HG03378 (cell line): ENCODE data around the gene MRC2.

Experiments used
- ATAC-seq: cut with Tn5 transposase; IDR thresholded peaks from one replicate; pipeline ENCODE4 v1.9.1; 2021; ENCODE audit warnings: mild to moderate bottlenecking, moderate library complexity; ENCODE audit not compliant: unreplicated experiment

The MRC2 gene

DNA sequence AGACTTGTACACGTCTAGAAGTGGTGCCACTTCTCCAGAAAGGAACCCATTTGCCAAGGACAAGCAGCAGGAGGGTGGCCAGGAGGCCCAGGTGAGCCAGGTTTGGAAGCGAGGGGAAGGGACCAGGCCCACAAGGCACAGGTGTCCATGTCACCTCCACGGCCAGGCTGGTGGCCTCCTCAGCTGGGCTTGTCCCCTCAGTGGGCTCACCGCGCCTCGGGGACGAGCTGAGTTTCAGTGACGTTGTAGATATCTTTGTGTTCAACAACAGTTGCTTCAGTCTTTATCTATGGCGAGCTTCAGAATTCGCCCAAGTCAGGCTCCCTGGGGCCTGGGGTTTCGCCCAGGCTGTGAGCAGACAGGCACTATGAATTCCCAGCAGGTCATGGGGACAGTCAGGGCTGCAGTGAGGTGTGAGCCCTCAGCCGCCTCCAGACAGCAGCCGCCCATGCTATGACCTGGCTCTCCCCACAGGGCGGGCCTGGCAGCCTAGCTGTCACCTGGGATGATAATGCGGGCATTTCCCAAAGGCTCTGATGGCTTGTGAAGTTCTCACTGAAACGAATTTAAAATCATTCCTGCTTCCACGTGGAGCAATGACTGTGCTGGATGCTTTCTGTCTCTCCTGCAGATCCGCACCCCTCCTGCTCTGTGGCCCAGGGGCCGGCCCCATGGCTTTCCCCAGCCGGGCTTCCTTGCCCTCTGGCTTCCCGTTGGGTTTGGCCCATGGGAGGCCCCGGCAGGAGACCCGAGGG, 89.5 kb downstream of the MRC2 start:
- no peak for ATAC-seq

DNA sequence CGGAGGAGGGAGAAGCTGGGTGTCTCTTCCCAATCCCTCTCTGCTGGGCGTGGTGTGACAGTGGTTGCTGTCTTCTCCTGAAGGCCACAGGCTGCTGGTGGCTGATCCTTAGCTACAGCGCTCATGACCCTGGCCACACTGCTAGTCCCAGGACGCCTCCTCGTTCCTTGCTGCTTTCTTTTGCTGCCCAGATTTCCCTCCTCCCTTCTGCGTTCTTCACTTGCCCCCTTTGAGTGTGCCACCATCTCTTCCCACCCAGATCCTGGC, 90.1 kb downstream of the MRC2 start:
- ATAC-seq: no peak

DNA sequence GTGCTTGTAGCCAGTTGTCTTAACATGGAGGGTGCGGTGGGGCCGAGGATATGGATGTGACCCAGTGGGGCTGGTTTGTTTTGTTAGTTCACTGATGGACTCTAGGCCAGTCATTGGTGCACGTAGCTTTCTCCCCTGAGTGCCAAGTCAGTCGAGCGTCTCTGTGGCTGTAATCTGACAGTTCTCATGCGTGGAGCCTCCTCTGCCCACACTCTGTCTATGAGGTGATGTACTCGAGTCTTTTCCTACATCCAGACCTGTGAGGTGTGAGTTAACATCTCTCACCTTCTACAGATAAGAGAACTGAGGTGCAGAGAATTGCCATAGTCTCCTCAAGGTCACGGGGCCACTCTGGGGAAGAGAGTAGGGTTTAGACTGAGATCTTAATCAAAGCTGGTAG, 90.4 kb downstream of the MRC2 start:
- no peak for ATAC-seq

DNA sequence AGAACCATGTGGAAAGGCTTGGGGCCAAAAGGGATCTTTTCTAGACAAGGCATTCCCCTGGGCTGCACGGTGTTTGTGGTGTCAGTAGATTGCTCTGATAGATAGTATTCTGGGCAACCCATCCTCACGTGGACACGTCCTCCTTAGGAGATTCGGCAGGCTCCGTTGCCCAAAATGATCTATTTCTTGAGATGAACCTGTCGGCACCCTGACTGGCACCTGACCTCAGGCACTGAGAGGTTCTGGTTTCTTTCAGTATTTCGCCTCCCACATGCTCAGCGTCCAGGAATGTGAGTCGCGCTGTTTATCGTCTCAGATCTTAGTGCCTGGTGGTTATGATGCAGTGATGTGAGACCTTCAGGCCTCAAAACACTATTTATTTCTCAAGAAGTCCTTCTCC, 91.0 kb downstream of the MRC2 start:
- no peak for ATAC-seq

DNA sequence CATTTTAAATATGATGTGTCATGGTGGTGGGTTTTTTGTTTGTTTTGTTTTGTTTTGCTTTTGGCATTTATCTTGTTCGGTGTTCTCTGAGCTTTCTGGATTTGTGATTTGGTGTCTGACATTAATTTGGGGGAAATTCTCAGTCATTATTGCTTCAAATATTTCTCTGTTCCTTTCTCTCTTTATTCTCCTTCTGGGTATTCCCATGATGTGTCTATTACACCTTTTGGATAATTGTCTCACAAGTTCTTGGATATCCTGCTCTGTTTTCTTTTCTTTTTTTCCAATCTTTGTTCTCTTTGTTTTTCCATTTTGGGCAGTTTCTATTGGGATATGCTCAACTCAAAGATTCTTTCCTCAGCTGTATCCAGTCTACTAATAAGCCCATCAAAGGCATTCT, 92.1 kb downstream of the MRC2 start:
- no peak for ATAC-seq

DNA sequence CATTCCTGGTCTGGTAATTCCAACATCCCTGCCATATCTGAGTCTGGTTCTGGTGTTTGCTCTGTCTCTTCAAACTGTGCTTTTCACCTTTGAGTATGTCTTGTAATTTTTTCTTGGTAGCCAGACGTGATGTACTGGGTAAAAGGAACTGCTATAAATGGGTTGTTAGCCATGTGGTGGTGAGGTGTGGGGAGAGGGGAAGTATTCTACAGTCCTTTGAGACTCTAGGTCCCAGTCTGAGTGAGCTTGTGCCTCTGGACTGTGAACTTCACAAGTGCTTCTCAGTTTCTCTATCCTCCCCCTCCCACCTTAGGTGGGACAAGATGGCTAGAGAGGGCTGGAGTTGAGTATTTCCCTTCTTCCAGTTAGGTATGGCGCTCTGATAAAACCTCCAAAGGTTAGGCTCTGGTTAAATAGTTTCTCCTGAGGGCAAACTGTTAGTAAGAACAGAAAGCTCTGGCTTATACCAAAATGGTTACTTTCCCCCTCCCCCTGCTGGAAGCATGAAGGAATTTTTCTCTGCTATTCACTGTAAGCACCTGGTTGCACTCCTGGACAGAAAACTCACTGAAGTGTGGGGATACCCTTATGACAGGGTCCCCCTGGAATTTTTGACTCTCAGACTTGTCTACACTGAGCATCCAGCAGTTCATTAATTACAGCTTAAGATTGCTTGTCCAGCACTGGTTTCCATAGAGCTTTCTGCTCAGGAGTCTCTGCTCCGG, 92.8 kb downstream of the MRC2 start:
- ATAC-seq: peak; percentile 32

DNA sequence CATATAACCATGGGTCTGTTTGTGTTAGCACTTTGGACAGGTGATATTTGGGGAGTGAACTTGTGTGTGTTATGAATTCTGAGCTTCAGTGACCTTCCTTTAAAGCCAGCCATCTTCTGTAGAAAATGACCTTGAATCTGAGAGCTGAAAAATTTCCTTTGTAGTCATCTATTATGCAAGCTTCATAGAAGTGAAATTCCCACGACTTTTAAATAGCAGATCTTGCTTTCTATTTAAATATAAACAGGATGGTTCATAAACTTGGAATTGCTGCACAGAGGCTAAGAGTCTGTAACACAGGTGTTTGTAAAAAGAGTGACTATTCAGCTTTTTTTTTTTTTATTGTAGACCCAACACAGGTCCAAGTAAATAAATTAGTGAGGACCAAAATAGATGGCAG, 95.2 kb downstream of the MRC2 start:
- ATAC-seq: no peak

DNA sequence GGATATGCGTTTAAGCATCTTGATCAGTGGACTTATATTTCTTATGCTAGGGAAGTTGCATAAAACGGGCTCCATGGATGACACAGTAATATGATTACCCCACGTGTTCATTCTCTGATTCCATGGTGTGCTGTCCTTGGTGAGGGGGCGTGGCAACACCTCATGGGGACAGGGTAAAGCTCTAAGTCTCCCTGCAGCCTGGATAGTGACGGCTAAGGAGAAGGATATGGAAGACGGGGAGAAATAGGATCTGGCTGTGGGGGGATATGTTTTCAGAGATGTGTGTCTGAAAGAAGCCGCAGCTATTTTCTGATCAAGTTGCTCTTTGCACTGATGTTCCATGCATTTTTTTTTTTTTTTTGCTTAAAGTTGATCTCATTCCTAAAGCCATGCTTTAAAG, 96.4 kb downstream of the MRC2 start:
- no peak for ATAC-seq

DNA sequence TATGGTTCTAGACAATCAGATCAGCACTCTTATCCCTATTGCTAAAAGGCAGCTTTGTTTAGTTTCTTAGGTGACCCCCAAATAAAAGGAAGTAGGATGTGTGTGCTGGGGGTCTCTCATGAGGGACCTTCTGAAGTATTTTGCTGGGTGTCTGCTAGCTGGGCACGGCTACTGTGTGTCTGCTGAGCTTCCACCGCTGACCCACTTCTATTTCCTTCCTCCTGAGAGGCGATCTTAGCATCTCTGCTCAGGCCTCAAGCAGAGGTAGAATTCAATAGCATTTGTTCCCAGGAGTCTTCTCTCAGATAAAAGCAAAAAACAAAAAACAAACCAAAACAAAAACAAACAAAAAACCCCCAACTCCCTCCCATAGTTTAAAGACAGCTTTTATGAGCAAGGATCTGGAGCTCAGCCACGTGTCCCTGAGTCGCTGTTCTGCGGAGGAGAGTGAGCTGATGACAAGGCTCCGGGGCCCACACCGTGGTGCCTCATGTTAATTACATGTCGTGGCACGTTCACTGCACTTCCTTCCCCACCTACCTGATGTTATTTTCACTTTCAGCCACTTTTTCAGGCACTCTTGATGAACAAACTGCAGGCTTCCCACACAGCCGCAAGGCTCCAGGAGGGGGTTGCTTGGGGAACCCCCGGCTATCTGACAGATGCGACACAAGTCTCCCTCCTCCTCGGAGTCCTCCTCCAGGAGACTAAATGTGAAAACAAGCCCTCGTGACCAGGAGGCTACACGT, 97.1 kb downstream of the MRC2 start:
- ATAC-seq: peak; percentile 92

DNA sequence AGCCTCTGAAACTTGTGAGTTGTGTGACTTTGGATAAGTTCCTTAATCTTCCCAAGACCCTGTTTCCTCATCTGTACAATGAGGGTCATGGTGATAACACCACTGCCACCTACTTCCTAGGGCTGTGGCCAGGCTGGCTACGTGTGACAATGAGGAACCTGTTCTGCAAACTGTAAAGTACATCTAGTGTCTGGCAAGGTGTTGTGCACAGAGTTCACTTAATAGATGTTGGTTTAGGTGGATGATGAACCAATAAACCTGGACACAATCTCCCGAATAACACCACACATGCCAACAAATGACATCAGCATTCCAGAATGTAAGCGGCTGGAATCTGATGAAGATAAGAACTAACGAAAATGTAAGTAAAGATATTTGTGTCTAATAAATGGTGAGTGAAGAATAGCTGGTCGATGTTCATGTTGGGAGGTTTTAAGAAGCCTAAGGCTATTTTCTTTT, 98.3 kb downstream of the MRC2 start:
- ATAC-seq: no peak

DNA sequence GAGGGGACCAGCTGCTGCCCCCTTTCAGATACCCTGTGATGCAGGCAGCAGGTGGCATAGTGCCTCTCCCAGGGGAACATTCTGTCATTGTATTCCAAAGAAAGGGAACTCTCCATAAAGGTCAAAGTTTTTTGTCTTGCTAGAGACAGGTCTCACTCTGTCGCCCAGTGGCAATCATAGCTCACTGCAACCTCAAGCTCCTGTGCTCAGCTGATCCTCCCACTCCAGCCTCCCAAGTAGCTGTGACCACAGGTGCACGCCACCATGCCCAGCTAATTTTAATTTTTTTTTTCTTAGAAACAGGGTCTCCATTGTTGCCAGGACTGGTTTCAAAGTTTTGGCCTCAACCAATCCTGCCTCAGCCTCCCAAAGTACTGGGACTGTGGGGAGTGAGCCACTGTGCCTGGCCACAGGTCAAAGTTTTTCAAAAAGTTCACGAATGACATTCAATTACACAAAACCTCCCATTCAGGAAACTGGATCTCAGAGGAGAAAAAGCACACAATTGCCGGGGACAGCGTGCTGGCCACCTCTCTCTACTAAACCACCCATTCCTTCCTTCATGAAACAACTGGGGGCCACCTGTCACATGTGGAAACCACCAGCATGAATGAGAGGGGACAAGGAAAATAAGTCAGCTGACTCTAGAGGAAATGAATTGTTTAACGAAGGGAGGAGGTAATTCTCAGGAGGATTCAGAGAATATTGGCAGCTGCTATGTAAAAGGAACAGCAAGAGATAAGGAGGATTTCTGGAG, 100.6 kb downstream of the MRC2 start:
- no peak for ATAC-seq

DNA sequence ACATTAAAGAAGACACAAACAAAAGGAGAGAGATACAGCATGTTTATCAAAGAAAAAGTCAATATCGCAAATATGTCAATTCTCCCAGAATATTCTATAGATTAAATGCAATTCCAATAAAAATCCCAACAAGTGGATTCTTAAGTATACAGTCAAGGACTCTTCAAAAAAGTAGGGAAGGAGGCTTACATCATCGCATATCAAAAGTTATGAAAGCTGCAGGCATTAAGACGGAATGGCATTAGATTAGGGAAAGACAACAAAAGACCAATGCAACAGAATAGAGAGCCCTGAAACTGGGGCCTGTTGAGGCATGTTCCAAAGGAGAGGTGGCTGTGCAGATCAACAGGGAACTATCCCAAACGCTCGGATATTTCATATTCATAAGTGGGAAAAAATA, 104.7 kb downstream of the MRC2 start:
- ATAC-seq: no peak

DNA sequence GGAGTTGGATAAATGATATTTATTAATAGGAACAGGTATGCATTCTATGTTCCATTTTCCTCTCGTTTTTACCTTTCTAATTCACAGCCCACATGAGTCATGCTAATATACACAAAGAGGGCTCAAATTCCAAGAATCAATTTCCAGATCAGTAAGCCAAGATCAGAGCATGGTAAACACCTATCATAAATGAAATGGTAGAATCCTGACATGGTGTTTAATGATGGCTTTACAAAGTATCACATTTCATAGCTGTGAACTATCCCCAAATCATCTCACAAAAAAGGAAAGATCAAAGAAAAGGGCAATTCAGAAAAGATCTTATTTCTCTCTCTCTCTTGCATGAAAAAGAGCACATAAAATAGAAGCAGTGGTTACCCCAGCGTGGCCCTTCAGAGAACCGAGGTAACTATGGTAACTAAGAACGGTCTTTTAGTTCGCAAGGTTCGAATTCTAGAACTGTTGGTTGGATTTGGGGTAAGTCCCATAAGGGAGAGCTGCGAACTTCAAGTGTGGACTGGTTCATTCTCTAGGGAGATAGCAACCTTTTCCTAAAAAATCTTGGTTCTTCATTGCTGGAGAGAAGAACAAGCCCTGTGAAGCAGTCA, 107.7 kb downstream of the MRC2 start:
- no peak for ATAC-seq

DNA sequence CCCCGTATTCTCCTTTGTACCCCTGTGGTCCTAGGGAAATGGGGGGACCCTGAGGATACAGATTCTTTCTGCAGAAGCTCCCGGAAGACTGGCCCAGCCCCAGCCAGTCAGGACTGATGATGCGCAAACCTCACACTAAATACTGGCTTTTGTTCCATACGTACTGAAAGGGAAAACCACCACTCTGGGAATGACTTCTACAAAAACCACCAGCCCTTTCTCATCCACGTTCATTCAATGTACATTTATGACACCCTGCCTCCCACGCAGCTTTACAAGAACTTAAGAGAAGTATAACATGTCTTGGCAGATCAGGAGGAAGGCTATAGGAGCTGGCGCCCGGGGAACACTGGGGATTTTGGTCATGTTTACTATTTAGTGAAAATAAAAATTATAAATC, 110.0 kb downstream of the MRC2 start:
- ATAC-seq: no peak

DNA sequence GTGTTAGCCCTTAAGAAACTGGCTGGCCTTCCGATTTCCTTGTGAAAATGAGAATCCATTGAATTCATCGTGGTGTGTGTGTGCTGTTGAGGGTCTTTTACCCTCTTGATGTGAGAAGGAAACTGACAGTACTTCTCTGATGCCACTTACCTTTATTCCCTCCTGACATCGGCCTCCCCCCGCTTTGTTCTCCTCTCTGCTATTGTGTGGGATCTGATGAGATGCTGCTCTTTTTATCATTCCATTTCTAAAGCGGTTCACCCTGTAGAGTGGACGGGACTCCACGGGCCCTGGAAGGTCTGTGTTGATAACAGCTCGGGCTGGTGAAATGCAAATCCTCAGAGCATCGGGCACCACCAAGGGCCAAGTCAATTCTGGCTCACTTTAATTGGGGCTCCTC, 110.8 kb downstream of the MRC2 start:
- ATAC-seq: no peak

DNA sequence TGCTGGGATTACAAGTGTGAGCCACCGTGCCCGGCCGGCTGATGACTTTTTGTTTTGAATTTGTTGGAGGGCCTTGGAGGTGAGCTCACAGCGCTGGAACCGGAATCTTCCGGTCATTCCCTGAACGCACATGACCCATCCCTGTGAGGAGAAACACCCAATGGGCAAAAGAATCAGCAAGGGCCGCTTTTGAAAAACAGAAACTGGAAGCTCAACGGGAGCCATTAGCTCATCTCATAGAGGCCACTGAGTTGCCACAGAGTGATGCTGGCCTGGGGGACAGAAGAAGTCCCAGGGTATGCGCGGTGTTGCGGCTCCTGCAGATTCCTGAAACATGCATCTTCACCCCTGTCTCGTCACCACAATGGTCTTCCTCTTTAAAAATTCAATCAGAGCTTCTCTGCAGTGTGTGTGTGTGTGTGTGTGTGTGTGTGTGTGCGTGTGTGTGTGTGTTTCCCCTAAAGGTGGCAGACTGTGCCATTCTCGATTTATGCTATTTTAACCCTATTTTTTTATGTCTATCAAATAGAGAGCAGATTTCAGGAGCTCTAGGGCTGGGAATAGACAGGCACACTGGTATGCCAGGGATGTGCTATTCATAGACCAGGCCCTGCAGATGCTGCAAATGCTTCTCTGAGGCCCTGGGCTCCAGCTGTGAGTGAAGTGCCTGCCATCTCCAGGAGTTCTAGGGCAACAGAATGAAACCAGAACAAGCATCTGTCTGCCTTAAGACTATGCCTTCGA, 112.3 kb downstream of the MRC2 start:
- no peak for ATAC-seq

DNA sequence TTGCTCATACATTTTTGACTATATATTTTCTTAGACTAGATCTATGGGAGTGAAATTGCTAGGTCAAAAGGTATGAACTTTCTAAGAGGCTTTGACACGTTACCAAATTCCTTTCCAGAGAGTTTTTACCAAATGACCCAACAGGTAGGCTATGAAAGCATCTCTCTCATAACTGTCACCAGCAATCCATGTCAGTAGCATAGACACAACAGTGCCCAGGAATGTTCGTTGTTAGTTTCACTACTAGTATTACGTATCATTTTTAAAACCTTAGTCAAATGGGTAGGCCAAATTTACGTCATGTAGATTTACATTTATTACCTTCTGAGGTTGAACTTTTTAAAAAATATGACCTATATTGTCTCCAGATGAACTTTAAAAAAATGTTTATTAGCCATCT, 113.8 kb downstream of the MRC2 start:
- ATAC-seq: no peak
